ENCODE measurements around the gene SRSF12.

- TF ChIP-seq, protein P1, sequence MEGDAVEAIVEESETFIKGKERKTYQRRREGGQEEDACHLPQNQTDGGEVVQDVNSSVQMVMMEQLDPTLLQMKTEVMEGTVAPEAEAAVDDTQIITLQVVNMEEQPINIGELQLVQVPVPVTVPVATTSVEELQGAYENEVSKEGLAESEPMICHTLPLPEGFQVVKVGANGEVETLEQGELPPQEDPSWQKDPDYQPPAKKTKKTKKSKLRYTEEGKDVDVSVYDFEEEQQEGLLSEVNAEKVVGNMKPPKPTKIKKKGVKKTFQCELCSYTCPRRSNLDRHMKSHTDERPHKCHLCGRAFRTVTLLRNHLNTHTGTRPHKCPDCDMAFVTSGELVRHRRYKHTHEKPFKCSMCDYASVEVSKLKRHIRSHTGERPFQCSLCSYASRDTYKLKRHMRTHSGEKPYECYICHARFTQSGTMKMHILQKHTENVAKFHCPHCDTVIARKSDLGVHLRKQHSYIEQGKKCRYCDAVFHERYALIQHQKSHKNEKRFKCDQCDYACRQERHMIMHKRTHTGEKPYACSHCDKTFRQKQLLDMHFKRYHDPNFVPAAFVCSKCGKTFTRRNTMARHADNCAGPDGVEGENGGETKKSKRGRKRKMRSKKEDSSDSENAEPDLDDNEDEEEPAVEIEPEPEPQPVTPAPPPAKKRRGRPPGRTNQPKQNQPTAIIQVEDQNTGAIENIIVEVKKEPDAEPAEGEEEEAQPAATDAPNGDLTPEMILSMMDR (IDR thresholded peaks at IDR 0.05), result no peak
- TF ChIP-seq EP300 (IDR thresholded peaks at IDR 0.05), result no peak
- TF ChIP-seq POLR2A (IDR thresholded peaks at IDR 0.05), result no peak
Observed at GRCh38 chr6:89054208-89054607, 63.7 kb downstream of the SRSF12 start.
